Brain microvascular endothelial cell (primary cell): ENCODE data around the gene KMT2A.

ENCODE experiments used
- DNase-seq: peaks from one replicate; pipeline ENCODE4 v3.0.0-alpha.2; 2020
- H3K27ac ChIP-seq: fragments of 250-450 bp; sonication (Bioruptor Pico); 2 replicates; pipeline ENCODE4 v1.5.1; 2020; ENCODE audit warnings: mild to moderate bottlenecking, moderate library complexity
- H3K27me3 ChIP-seq: fragments of 250-450 bp; sonication (Bioruptor Pico); replicated peaks from 2 replicates; pipeline ENCODE4 v1.5.1; 2020; ENCODE audit warnings: mild to moderate bottlenecking
- H3K36me3 ChIP-seq: fragments of 250-450 bp; sonication (Bioruptor Pico); replicated peaks from 2 replicates; pipeline ENCODE4 v1.5.1; 2020; ENCODE audit warnings: mild to moderate bottlenecking
- H3K4me3 ChIP-seq: 2 replicates; pipeline ENCODE4 v1.5.1; 2011; ENCODE audit warnings: low read depth, mild to moderate bottlenecking, control low read depth, low read length, moderate library complexity
- in situ Hi-C: cut with HindIII; loops from 2 replicates; pipeline ENCODE4 v1.10.0; 2017; ENCODE audit warnings: low sequenced_read_pairs, low pct_ligation_motif_present
- TF ChIP-seq, protein P1 (sequence below): IDR thresholded peaks from 2 replicates; pipeline ENCODE4 v1.5.1; 2011; ENCODE audit warnings: low read depth, mild to moderate bottlenecking, moderate library complexity, low read length, control low read depth, inconsistent platforms; ENCODE audit errors: missing control alignments

KMT2A gene

DNA sequence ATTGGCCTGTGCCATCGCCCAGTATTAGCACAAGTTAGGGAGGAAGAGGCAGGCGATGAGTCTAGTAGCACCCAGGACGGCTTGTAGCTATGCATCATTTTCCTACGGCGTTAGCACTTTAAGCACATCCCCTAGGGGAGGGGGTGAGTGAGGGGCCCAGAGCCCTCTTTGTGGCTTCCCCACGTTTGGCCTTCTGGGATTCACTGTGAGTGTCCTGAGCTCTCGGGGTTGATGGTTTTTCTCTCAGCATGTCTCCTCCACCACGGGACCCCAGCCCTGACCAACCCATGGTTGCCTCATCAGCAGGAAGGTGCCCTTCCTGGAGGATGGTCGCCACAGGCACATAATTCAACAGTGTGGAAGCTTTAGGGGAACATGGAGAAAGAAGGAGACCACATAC, 99.0 kb downstream of the KMT2A start:
- no peaks in the 10 kb centered on the region for H3K27me3 ChIP-seq
- in situ Hi-C loops: no loop called here
- no peak overlapping the region for H3K27ac ChIP-seq
- TF ChIP-seq, protein P1, sequence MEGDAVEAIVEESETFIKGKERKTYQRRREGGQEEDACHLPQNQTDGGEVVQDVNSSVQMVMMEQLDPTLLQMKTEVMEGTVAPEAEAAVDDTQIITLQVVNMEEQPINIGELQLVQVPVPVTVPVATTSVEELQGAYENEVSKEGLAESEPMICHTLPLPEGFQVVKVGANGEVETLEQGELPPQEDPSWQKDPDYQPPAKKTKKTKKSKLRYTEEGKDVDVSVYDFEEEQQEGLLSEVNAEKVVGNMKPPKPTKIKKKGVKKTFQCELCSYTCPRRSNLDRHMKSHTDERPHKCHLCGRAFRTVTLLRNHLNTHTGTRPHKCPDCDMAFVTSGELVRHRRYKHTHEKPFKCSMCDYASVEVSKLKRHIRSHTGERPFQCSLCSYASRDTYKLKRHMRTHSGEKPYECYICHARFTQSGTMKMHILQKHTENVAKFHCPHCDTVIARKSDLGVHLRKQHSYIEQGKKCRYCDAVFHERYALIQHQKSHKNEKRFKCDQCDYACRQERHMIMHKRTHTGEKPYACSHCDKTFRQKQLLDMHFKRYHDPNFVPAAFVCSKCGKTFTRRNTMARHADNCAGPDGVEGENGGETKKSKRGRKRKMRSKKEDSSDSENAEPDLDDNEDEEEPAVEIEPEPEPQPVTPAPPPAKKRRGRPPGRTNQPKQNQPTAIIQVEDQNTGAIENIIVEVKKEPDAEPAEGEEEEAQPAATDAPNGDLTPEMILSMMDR: no peak
- no peak for DNase-seq
- H3K36me3 ChIP-seq: no peaks in the 10 kb centered on the region
- no peak overlapping the region for H3K4me3 ChIP-seq

DNA sequence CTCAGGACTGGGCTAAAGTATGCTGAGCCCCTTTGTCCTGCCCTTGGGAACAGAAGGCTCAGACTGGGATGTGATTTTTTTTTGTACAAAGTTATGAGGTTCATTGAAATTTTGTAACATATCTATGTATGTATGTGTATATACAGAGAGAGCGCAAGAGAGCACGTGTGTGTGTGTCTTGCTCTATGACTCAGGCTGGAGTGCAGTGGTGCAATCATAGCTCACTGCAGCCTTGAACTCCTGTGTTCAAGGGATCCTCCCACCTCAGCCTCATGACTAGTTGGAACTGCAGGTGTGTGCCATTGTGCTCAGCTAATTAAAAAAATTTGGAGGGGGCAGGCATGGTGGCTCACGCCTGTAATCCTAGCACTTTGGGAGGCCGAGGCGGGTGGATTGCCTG, 100.4 kb downstream of the KMT2A start:
- peak; percentile 13 for DNase-seq
- Histone ChIP-seq H3K4me3 (no peak overlapping the region), H3K27ac (no peak overlapping the region), H3K27me3 (no peaks in the 10 kb centered on the region), H3K36me3 (no peaks in the 10 kb centered on the region)
- TF ChIP-seq, protein P1: no peak
- in situ Hi-C loops: no loop called here

DNA sequence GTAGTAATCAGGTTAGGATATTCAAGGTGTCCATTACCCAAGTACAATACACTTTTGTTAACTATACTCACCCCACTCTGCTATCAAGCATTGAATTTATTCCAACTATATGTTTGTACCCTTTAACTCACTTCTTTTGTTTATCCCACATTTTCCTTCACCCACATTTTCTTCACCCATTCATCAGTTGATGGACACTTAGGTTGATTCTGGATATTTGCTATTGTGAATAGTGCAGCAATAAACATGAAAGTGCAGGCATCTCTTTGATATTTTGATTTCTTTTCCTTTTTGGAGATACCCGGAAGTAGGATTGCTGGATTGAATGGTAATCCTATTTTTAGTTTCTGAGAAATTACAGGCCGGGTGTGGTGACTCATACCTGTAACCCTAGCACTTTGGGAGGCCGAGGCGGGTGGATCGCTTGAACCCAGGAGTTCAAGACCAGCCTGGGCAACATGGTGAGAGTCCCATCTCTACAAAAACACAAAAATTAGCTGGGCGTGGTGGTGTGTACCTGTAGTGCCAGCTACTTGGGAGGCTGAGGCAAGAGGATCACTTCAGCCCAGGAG, 101.2 kb downstream of the KMT2A start:
- peak; percentile 14 for DNase-seq
- in situ Hi-C loops: no loop called here
- Histone ChIP-seq H3K4me3 (no peak overlapping the region), H3K27me3 (no peaks in the 10 kb centered on the region), H3K36me3 (no peaks in the 10 kb centered on the region), H3K27ac (no peak overlapping the region)
- TF ChIP-seq, protein P1: no peak

DNA sequence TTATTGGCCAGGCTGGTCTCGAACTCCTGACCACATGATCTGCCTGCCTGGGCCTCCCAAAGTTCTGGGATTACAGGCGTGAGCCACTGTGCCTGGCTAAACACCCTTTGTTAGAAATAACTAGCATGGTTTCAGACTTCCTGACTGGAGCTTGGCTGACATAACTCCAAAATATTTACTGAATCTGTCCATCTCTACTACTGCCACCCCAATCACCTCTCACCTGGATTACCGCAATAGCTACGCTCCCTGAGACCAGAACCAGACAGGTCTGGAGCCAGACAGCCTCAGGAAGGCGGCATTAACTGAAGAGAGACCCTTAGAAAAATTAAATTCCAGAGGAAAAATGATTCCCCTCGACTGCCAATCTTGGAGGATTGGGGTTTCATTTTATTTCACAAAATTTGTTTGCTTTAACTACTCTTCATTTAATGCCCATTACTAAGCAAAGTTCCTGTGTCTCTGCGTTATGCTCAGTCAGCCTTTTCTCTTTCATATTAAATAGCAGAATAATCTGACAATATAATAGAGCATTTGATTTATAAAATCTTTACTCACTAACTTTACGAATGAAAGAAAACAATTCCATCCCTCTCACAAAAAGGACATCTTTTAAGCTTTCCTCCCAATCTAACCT, 107.8 kb downstream of the KMT2A start:
- TF ChIP-seq, protein P1: no peak
- no peak for DNase-seq
- no peak overlapping the region for H3K27ac ChIP-seq
- no peak overlapping the region for H3K4me3 ChIP-seq
- in situ Hi-C loops: no loop called here
- no peaks in the 10 kb centered on the region for H3K27me3 ChIP-seq
- H3K36me3 ChIP-seq: no peaks in the 10 kb centered on the region

DNA sequence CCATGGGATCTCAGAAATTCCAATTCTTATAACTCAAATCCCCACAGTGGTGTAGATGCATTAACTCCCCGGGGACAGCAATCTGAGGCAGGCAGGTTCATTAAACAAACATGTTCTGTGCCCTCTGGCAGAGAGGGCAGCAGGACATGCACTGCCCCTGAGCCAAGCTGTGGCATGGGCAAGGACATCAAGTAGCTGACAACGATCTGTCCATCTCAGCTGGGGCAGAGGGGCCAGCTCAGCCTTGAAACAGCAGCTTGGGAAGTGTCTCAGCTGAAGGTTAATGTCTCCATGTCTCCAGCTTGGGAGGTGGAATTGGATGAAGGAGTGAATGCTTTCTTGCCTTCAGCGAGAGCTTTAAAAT, 108.3 kb downstream of the KMT2A start:
- in situ Hi-C loops: no loop called here
- no peak overlapping the region for H3K27ac ChIP-seq
- TF ChIP-seq, protein P1: no peak
- no peak for DNase-seq
- no peaks in the 10 kb centered on the region for H3K36me3 ChIP-seq
- H3K27me3 ChIP-seq: no peaks in the 10 kb centered on the region
- no peak overlapping the region for H3K4me3 ChIP-seq

DNA sequence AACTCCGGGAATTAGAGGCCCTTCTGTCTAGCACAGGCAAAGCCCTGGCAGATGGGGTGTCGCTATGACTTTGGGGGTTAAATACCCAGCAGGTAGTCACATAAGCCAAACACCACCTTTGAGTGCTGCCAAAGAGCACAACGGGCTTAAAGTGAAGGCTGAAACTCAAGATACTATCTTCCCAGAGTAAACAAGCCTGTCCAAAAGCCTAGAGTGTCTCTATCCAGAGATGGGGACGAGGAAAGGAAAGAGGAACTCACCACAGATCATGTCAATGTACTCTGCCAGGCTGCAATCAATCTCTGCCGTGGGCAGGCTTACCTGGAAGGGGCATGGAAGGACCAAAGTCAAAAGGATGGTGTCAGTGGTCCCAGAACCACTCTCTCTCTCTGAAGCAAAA, 109.2 kb downstream of the KMT2A start:
- Histone ChIP-seq H3K27ac (no peak overlapping the region), H3K36me3 (no peaks in the 10 kb centered on the region), H3K27me3 (no peaks in the 10 kb centered on the region), H3K4me3 (no peak overlapping the region)
- no peak for DNase-seq
- in situ Hi-C loops: no loop called here
- TF ChIP-seq, protein P1: no peak
